ENCODE measurements around the gene ADAMTS17.

The ADAMTS17 gene

DNA sequence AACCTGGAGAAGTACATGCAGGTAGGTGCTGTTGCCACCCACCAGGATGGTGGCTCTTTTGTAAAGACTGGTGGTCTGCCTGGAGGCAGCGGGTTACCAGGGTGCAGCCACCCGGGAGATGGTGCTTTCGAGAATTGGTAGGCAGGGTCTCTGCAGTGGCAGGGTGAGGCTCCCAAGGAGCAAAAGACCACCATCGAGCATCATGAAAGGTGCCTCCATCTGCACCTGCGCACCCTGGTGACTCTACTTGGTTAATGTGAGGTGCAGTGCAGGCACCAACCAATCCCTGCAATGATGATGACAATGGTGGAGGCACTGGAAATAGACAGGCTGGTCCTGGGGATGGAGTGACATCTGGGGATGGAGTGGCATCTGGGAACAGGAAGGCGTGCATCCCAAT, 236.7 kb downstream of the ADAMTS17 start:
- Histone ChIP-seq H3K27me3 (ENCODE audit: insufficient read depth, insufficient read length) (no peaks in the 10 kb centered on the region), H3K4me1 (ENCODE audit: insufficient read depth, insufficient read length) (no peaks in the 10 kb centered on the region), H3K4me3 (ENCODE audit: insufficient read length, low read depth) (no peak overlapping the region), H3K9me3 (ENCODE audit: insufficient read depth, low read length) (no peaks in the 10 kb centered on the region), H3K36me3 (ENCODE audit: insufficient read depth, insufficient read length, low read length) (no peaks in the 10 kb centered on the region), H3K9ac (ENCODE audit: insufficient read length, low read depth) (no peak overlapping the region)
- TF ChIP-seq ZNF274 (IDR thresholded peaks at IDR 0.05; ENCODE audit: low read depth, low read length) = no peak
- no peak for TF ChIP-seq SUZ12 (IDR thresholded peaks at IDR 0.05; ENCODE audit: extremely low read depth, insufficient read depth, insufficient read length)
- TF ChIP-seq YY1 (IDR thresholded peaks at IDR 0.05; ENCODE audit: insufficient read depth, insufficient read length) = no peak
- DNase-seq (ENCODE audit: low read depth, low spot score) = no peak

GRCh38 chr15:100104245-100104644, 237.5 kb downstream of the ADAMTS17 start:
- Histone ChIP-seq H3K36me3 (ENCODE audit: insufficient read depth, insufficient read length, low read length) (no peaks in the 10 kb centered on the region), H3K9ac (ENCODE audit: insufficient read length, low read depth) (no peak overlapping the region), H3K27me3 (ENCODE audit: insufficient read depth, insufficient read length) (no peaks in the 10 kb centered on the region), H3K4me1 (ENCODE audit: insufficient read depth, insufficient read length) (no peaks in the 10 kb centered on the region), H3K4me3 (ENCODE audit: insufficient read length, low read depth) (no peak overlapping the region), H3K9me3 (ENCODE audit: insufficient read depth, low read length) (no peaks in the 10 kb centered on the region)
- no peak for DNase-seq (ENCODE audit: low read depth, low spot score)
- no peak for TF ChIP-seq SUZ12 (IDR thresholded peaks at IDR 0.05; ENCODE audit: extremely low read depth, insufficient read depth, insufficient read length)
- no peak for TF ChIP-seq ZNF274 (IDR thresholded peaks at IDR 0.05; ENCODE audit: low read depth, low read length)
- no peak for TF ChIP-seq YY1 (IDR thresholded peaks at IDR 0.05; ENCODE audit: insufficient read depth, insufficient read length)

DNA sequence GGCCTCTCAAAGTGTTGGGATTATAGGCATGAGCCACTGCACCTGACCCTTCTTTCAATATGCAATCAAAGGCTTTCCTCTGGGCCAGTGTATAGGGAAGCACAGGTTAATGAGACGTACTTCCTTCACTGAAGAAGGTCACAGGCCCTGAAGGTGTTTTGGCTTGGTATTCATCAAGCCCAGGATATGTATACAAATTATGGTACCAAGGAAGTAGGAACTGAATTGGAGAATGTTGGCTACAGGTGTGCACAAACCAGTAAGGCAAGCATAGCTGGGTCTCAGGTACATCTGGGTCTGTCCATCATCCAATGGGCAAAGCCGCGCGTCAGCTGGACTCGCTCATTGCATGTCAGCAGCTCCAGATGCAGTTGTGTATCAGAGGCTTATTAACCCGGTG, 237.9 kb downstream of the ADAMTS17 start:
- Histone ChIP-seq H3K9ac (ENCODE audit: insufficient read length, low read depth) (no peak overlapping the region), H3K4me3 (ENCODE audit: insufficient read length, low read depth) (no peak overlapping the region), H3K4me1 (ENCODE audit: insufficient read depth, insufficient read length) (no peaks in the 10 kb centered on the region), H3K27me3 (ENCODE audit: insufficient read depth, insufficient read length) (no peaks in the 10 kb centered on the region), H3K36me3 (ENCODE audit: insufficient read depth, insufficient read length, low read length) (no peaks in the 10 kb centered on the region), H3K9me3 (ENCODE audit: insufficient read depth, low read length) (no peaks in the 10 kb centered on the region)
- DNase-seq (ENCODE audit: low read depth, low spot score) = no peak
- TF ChIP-seq ZNF274 (IDR thresholded peaks at IDR 0.05; ENCODE audit: low read depth, low read length) (no peak), SUZ12 (IDR thresholded peaks at IDR 0.05; ENCODE audit: extremely low read depth, insufficient read depth, insufficient read length) (no peak), YY1 (IDR thresholded peaks at IDR 0.05; ENCODE audit: insufficient read depth, insufficient read length) (no peak)

GRCh38 chr15:100101426-100102089, 240.2 kb downstream of the ADAMTS17 start:
- no peak for DNase-seq (ENCODE audit: low read depth, low spot score)
- H3K36me3 ChIP-seq (ENCODE audit: insufficient read depth, insufficient read length, low read length) = no peaks in the 10 kb centered on the region
- no peak for TF ChIP-seq YY1 (IDR thresholded peaks at IDR 0.05; ENCODE audit: insufficient read depth, insufficient read length)
- TF ChIP-seq SUZ12 (IDR thresholded peaks at IDR 0.05; ENCODE audit: extremely low read depth, insufficient read depth, insufficient read length) = no peak
- no peak for TF ChIP-seq ZNF274 (IDR thresholded peaks at IDR 0.05; ENCODE audit: low read depth, low read length)
- H3K4me3 ChIP-seq (ENCODE audit: insufficient read length, low read depth) = no peak overlapping the region
- no peaks in the 10 kb centered on the region for H3K4me1 ChIP-seq (ENCODE audit: insufficient read depth, insufficient read length)
- no peak overlapping the region for H3K9ac ChIP-seq (ENCODE audit: insufficient read length, low read depth)
- H3K27me3 ChIP-seq (ENCODE audit: insufficient read depth, insufficient read length) = no peaks in the 10 kb centered on the region
- H3K9me3 ChIP-seq (ENCODE audit: insufficient read depth, low read length) = no peaks in the 10 kb centered on the region

DNA sequence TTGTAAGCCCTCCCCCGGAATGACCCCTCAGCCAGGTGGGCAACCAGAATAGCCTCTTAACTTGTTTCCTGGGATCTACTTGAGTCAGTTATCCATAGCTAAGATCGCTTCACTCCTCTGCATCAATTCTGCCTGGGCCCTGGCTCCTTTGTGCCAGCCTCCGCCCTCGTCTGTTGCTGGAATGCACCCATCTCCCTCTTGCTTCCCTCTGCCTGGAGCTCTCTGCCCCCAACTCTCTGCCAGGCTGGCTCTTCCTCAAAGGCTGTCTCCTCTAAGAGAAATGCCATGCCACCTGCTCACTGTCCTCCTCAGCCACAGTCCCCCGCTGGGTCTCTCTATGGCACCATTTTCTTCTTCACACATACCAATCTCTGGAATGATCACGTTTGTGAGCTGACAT, 240.8 kb downstream of the ADAMTS17 start:
- TF ChIP-seq YY1 (IDR thresholded peaks at IDR 0.05; ENCODE audit: insufficient read depth, insufficient read length) (no peak), ZNF274 (IDR thresholded peaks at IDR 0.05; ENCODE audit: low read depth, low read length) (no peak), SUZ12 (IDR thresholded peaks at IDR 0.05; ENCODE audit: extremely low read depth, insufficient read depth, insufficient read length) (no peak)
- no peaks in the 10 kb centered on the region for H3K4me1 ChIP-seq (ENCODE audit: insufficient read depth, insufficient read length)

GRCh38 chr15:100099976-100100375, 241.8 kb downstream of the ADAMTS17 start:
- Histone ChIP-seq H3K4me1 (ENCODE audit: insufficient read depth, insufficient read length) (no peaks in the 10 kb centered on the region), H3K9me3 (ENCODE audit: insufficient read depth, low read length) (no peaks in the 10 kb centered on the region), H3K9ac (ENCODE audit: insufficient read length, low read depth) (no peak overlapping the region), H3K36me3 (ENCODE audit: insufficient read depth, insufficient read length, low read length) (no peaks in the 10 kb centered on the region), H3K4me3 (ENCODE audit: insufficient read length, low read depth) (no peak overlapping the region), H3K27me3 (ENCODE audit: insufficient read depth, insufficient read length) (no peaks in the 10 kb centered on the region)
- TF ChIP-seq SUZ12 (IDR thresholded peaks at IDR 0.05; ENCODE audit: extremely low read depth, insufficient read depth, insufficient read length) (no peak), ZNF274 (IDR thresholded peaks at IDR 0.05; ENCODE audit: low read depth, low read length) (no peak), YY1 (IDR thresholded peaks at IDR 0.05; ENCODE audit: insufficient read depth, insufficient read length) (no peak)
- no peak for DNase-seq (ENCODE audit: low read depth, low spot score)

More for the DNA sequence above, 240.8 kb downstream of the ADAMTS17 start:
- no peak overlapping the region for H3K9ac ChIP-seq (ENCODE audit: insufficient read length, low read depth)
- H3K9me3 ChIP-seq (ENCODE audit: insufficient read depth, low read length) = no peaks in the 10 kb centered on the region
- no peaks in the 10 kb centered on the region for H3K27me3 ChIP-seq (ENCODE audit: insufficient read depth, insufficient read length)
- H3K4me3 ChIP-seq (ENCODE audit: insufficient read length, low read depth) = no peak overlapping the region
- H3K36me3 ChIP-seq (ENCODE audit: insufficient read depth, insufficient read length, low read length) = no peaks in the 10 kb centered on the region
- no peak for DNase-seq (ENCODE audit: low read depth, low spot score)

- H3K9me3 ChIP-seq (ENCODE audit: insufficient read depth, low read length) = no peaks in the 10 kb centered on the region
- DNase-seq (ENCODE audit: low read depth, low spot score) = no peak
- H3K4me3 ChIP-seq (ENCODE audit: insufficient read length, low read depth) = no peak overlapping the region
- H3K36me3 ChIP-seq (ENCODE audit: insufficient read depth, insufficient read length, low read length) = no peaks in the 10 kb centered on the region
- H3K9ac ChIP-seq (ENCODE audit: insufficient read length, low read depth) = no peak overlapping the region
- no peak for TF ChIP-seq ZNF274 (IDR thresholded peaks at IDR 0.05; ENCODE audit: low read depth, low read length)
- no peak for TF ChIP-seq YY1 (IDR thresholded peaks at IDR 0.05; ENCODE audit: insufficient read depth, insufficient read length)
- TF ChIP-seq SUZ12 (IDR thresholded peaks at IDR 0.05; ENCODE audit: extremely low read depth, insufficient read depth, insufficient read length) = no peak
- no peaks in the 10 kb centered on the region for H3K27me3 ChIP-seq (ENCODE audit: insufficient read depth, insufficient read length)
- H3K4me1 ChIP-seq (ENCODE audit: insufficient read depth, insufficient read length) = no peaks in the 10 kb centered on the region
Measured at GRCh38 chr15:100098705-100099104, 243.1 kb downstream of the ADAMTS17 start.
